ENCODE data around the gene FNDC8.

FNDC8 gene

GRCh38 chr17:35079547-35080423, 41.6 kb upstream of the FNDC8 start:
- H3K4me3 ChIP-seq (ENCODE audit: low read depth, low read length) = no peak overlapping the region
- CTCF ChIA-PET = interaction anchor here (2.2 kb wide), 1 partner anchor 10 kb away, joined by 8 read pairs; no protein-coding TSS in a partner anchor
- POLR2A ChIA-PET = interaction anchor here (0.7 kb wide), 1 partner anchor 57 kb away, joined by 3 read pairs; no protein-coding TSS in a partner anchor
- DNase-seq (ENCODE audit: low read depth, low spot score) = no peak
- TF ChIP-seq CTCF (IDR thresholded peaks at IDR 0.05; ENCODE audit: insufficient read depth, low read length, missing control alignments) = no peak

GRCh38 chr17:35080536-35080935, 40.9 kb upstream of the FNDC8 start:
- POLR2A ChIA-PET = no interaction called here
- CTCF ChIA-PET = interaction anchor here (2.2 kb wide), 1 partner anchor 9 kb away, joined by 8 read pairs; no protein-coding TSS in a partner anchor
- no peak overlapping the region for H3K4me3 ChIP-seq (ENCODE audit: low read depth, low read length)
- no peak for DNase-seq (ENCODE audit: low read depth, low spot score)
- no peak for TF ChIP-seq CTCF (IDR thresholded peaks at IDR 0.05; ENCODE audit: insufficient read depth, low read length, missing control alignments)

GRCh38 chr17:35081638-35082037, 39.8 kb upstream of the FNDC8 start:
- TF ChIP-seq CTCF (IDR thresholded peaks at IDR 0.05; ENCODE audit: insufficient read depth, low read length, missing control alignments) = no peak
- H3K4me3 ChIP-seq (ENCODE audit: low read depth, low read length) = no peak overlapping the region
- DNase-seq (ENCODE audit: low read depth, low spot score) = no peak
- ChIA-PET POLR2A (interaction anchor here (1.3 kb wide), 1 partner anchor 101 kb away, joined by 8 read pairs; the partner anchor contains the start of gene LIG3), CTCF (interaction anchor here (1.6 to 1.7 kb wide), 2 partner anchors 9 to 17 kb away, joined by 4 read pairs; partner anchors contain the start of gene RFFL)

GRCh38 chr17:35082073-35082657, 39.2 kb upstream of the FNDC8 start:
- H3K4me3 ChIP-seq (ENCODE audit: low read depth, low read length) = no peak overlapping the region
- POLR2A ChIA-PET = interaction anchor here (1.3 kb wide), 1 partner anchor 102 kb away, joined by 8 read pairs; the partner anchor contains the start of gene LIG3
- CTCF ChIA-PET = interaction anchor here (1.4 to 1.7 kb wide), 3 partner anchors 8 to 83 kb away, joined by 4 read pairs; partner anchors contain the start of gene RFFL
- TF ChIP-seq CTCF (IDR thresholded peaks at IDR 0.05; ENCODE audit: insufficient read depth, low read length, missing control alignments) = no peak
- peak; percentile 53 for DNase-seq (ENCODE audit: low read depth, low spot score)

GRCh38 chr17:35083071-35083470, 38.3 kb upstream of the FNDC8 start:
- ChIA-PET POLR2A (interaction anchor here (1.3 kb wide), 1 partner anchor 103 kb away, joined by 8 read pairs; the partner anchor contains the start of gene LIG3), CTCF (interaction anchor here (1.4 to 1.7 kb wide), 4 partner anchors 7 to 84 kb away, joined by 3 to 4 read pairs (median 4); partner anchors contain the start of gene RFFL)
- no peak for TF ChIP-seq CTCF (IDR thresholded peaks at IDR 0.05; ENCODE audit: insufficient read depth, low read length, missing control alignments)
- DNase-seq (ENCODE audit: low read depth, low spot score) = no peak
- H3K4me3 ChIP-seq (ENCODE audit: low read depth, low read length) = no peak overlapping the region
